A549 (cell line): ENCODE results near the gene ANO6. TPM values are rescaled to one million over a fixed set of nuclear protein-coding genes. Genes with fewer than 3 reads are reported as not detected.

ENCODE experiments used
- ATAC-seq, 2 experiments: fragments of 200-7000 bp in 1 of 2; fragments of >200 bp in 1 of 2; cut with Nextera tagmentation in 1 of 2; cut with Tn5 transposase in 1 of 2; 3 replicates each; pipeline versions ENCODE4 v1.8.0 to v1.9.1; 2018 to 2020; ENCODE audit warnings: mild to moderate bottlenecking in 1 of 2, moderate library complexity in 1 of 2
- CTCF ChIA-PET: fragments of 300-600 bp; sonication (Branson Sonifier 250); formaldehyde crosslinking; extraction: SDS; loops from one replicate; lab custom pipeline; 2021; ENCODE audit warnings: antibody characterized with exemption, inconsistent platforms; lab: Yijun Ruan, JAX
- POLR2A ChIA-PET: fragments of 350-600 bp; formaldehyde crosslinking; extraction: SDS; loops from one replicate; lab custom pipeline; 2021; ENCODE audit warnings: antibody characterized with exemption, inconsistent platforms; lab: Yijun Ruan, JAX
- DNase-seq, 2 experiments: peaks; one replicate each; pipeline versions ENCODE4 v3.0.0 to v3.0.0-alpha.2; 2011 to 2016; ENCODE audit warnings: low read depth in 1 of 2, low spot score in 1 of 2
- FAIRE-seq: peaks from 2 replicates; lab custom pipeline; 2011; peaks lifted over from hg19 to GRCh38; lab: Jason Lieb, UNC
- H3K27ac ChIP-seq, 2 experiments: fragments of >200 bp; sonication (Bioruptor Twin); formaldehyde crosslinking; 3 replicates each; pipeline ENCODE4 v1.5.1; 2016 to 2017
- H3K4me1 ChIP-seq: fragments of >200 bp; sonication (Bioruptor Twin); formaldehyde crosslinking; 3 replicates; pipeline ENCODE4 v1.6.1; 2016
- H3K4me2 ChIP-seq: fragments of >200 bp; sonication (Bioruptor Twin); formaldehyde crosslinking; 3 replicates; pipeline ENCODE4 v1.6.1; 2016
- H3K4me3 ChIP-seq: fragments of >200 bp; sonication (Bioruptor Twin); formaldehyde crosslinking; 3 replicates; pipeline ENCODE4 v1.5.1; 2016
- H3K9me3 ChIP-seq: fragments of >200 bp; sonication (Bioruptor Twin); formaldehyde crosslinking; 3 replicates; pipeline ENCODE4 v1.6.1; 2016
- BHLHE40 ChIP-seq: IDR thresholded peaks from 2 replicates; pipeline ENCODE4 v1.6.1; 2012; ENCODE audit warnings: low read depth, low read length, inconsistent platforms
- CBX2 ChIP-seq: fragments of 200-600 bp; sonication (generic); IDR thresholded peaks from 2 replicates; pipeline ENCODE4 v1.6.1; 2016; ENCODE audit warnings: low read depth, mild to moderate bottlenecking, borderline replicate concordance
- CBX8 ChIP-seq: fragments of 200-600 bp; sonication (generic); IDR thresholded peaks from 2 replicates; pipeline ENCODE4 v1.6.1; 2016
- CEBPB ChIP-seq, 2 experiments: fragments of >200 bp in 1 of 2; sonication (Bioruptor Twin) in 1 of 2; formaldehyde crosslinking in 1 of 2; IDR thresholded peaks; 2 replicates each; pipeline ENCODE4 v1.6.1; 2012 to 2016
- CHD2 ChIP-seq: fragments of 150-350 bp; IDR thresholded peaks from 2 replicates; pipeline ENCODE4 v1.6.1; 2014; ENCODE audit warnings: low read length; ENCODE audit not compliant: partially characterized antibody
- CHD4 ChIP-seq: fragments of 200-600 bp; sonication (generic); IDR thresholded peaks from 2 replicates; pipeline ENCODE4 v1.6.1; 2016; ENCODE audit warnings: antibody characterized with exemption, mild to moderate bottlenecking, borderline replicate concordance
- EP300 ChIP-seq, 2 experiments: fragments of >200 bp; sonication (Bioruptor Twin); formaldehyde crosslinking; IDR thresholded peaks; 2 replicates in 1 of 2; 3 replicates in 1 of 2; pipeline ENCODE4 v1.6.1; 2016 to 2017
- FOXS1 ChIP-seq: fragments of 250-450 bp; sonication (Bioruptor Pico); IDR thresholded peaks from 2 replicates; pipeline ENCODE4 v1.5.0; 2020; ENCODE audit warnings: mild to moderate bottlenecking, moderate library complexity
- HDAC2 ChIP-seq: fragments of 200-600 bp; sonication (generic); IDR thresholded peaks from 2 replicates; pipeline ENCODE4 v1.6.1; 2016
- HEYL ChIP-seq: fragments of 250-450 bp; sonication (Bioruptor Pico); IDR thresholded peaks from 2 replicates; pipeline ENCODE4 v1.8.0; 2021; ENCODE audit warnings: mild to moderate bottlenecking, moderate library complexity
- JUNB ChIP-seq: fragments of >200 bp; sonication (Bioruptor Twin); formaldehyde crosslinking; IDR thresholded peaks from 2 replicates; pipeline ENCODE4 v1.6.1; 2016
- KDM1A ChIP-seq: fragments of 200-600 bp; sonication (generic); IDR thresholded peaks from 2 replicates; pipeline ENCODE4 v1.6.1; 2016; ENCODE audit warnings: low read depth, mild to moderate bottlenecking
- MYC ChIP-seq: IDR thresholded peaks from 2 replicates; pipeline ENCODE4 v1.6.1; 2012; ENCODE audit warnings: mild to moderate bottlenecking, inconsistent platforms, low read length, improper control_type of control experiment, borderline replicate concordance
- SMC3 ChIP-seq: fragments of >200 bp; sonication (Bioruptor Twin); formaldehyde crosslinking; IDR thresholded peaks from 3 replicates; pipeline ENCODE4 v1.6.1; 2018; ENCODE audit warnings: inconsistent platforms
- SREBF2 ChIP-seq: fragments of 450-650 bp; IDR thresholded peaks from 2 replicates; pipeline ENCODE4 v1.6.1; 2014; ENCODE audit warnings: mild to moderate bottlenecking, moderate library complexity
- TP53 ChIP-seq: fragments of 250-450 bp; sonication (Bioruptor Pico); IDR thresholded peaks from 2 replicates; pipeline ENCODE4 v1.5.0; 2021; ENCODE audit warnings: mild to moderate bottlenecking, moderate library complexity
- ZNF302 ChIP-seq: fragments of 250-450 bp; sonication (Bioruptor Pico); IDR thresholded peaks from 2 replicates; pipeline ENCODE4 v1.9.0; 2021; ENCODE audit warnings: inconsistent platforms, mild to moderate bottlenecking, moderate library complexity
- ZSCAN20 ChIP-seq: fragments of 250-450 bp; sonication (Bioruptor Pico); IDR thresholded peaks from 2 replicates; pipeline ENCODE4 v1.8.0; 2022; ENCODE audit warnings: mild to moderate bottlenecking, moderate library complexity
- WGBS: methylation state at CpG from one replicate; pipeline ENCODE4 v1.1.6; 2017; ENCODE audit errors: missing lambda C conversion rate; 5-methylcytosine and 5-hydroxymethylcytosine counted together
- polyA plus RNA-seq, 4 experiments: library from polyadenylated mRNA; depleted of rRNA in 3 of 4; stranded (reverse); fragments of >200 nt; fragmentation: RNase III in 1 of 4; extraction: RNeasy Plus Mini Kit Qiagen cat#74134 plus additional on column Dnase treatment in 1 of 4; gene quantifications; 2 replicates in 3 of 4; 3 replicates in 1 of 4; pipeline ENCODE4 v1.2.3, GENCODE V29; 2011 to 2017
- TF ChIP-seq, protein P1 (sequence below): fragments of >200 bp; sonication (Bioruptor Twin); formaldehyde crosslinking; IDR thresholded peaks from 3 replicates; pipeline ENCODE4 v1.5.1; 2016
- TF ChIP-seq, protein P2 (sequence below): IDR thresholded peaks from 2 replicates; pipeline ENCODE4 v1.6.1; 2012
- TF ChIP-seq, protein P3 (sequence below): fragments of 450-650 bp; IDR thresholded peaks from 2 replicates; pipeline ENCODE4 v1.6.1; 2014; ENCODE audit warnings: antibody characterized with exemption
- TF ChIP-seq, protein P4 (sequence below): IDR thresholded peaks from 2 replicates; pipeline ENCODE4 v1.6.1; 2012; ENCODE audit warnings: low read depth, borderline replicate concordance

Gene ANO6
- polyA plus RNA-seq, 2 of the 4 experiments (the other 2 are of a cell fraction) = 41.7 to 80.0 TPM

DNA sequence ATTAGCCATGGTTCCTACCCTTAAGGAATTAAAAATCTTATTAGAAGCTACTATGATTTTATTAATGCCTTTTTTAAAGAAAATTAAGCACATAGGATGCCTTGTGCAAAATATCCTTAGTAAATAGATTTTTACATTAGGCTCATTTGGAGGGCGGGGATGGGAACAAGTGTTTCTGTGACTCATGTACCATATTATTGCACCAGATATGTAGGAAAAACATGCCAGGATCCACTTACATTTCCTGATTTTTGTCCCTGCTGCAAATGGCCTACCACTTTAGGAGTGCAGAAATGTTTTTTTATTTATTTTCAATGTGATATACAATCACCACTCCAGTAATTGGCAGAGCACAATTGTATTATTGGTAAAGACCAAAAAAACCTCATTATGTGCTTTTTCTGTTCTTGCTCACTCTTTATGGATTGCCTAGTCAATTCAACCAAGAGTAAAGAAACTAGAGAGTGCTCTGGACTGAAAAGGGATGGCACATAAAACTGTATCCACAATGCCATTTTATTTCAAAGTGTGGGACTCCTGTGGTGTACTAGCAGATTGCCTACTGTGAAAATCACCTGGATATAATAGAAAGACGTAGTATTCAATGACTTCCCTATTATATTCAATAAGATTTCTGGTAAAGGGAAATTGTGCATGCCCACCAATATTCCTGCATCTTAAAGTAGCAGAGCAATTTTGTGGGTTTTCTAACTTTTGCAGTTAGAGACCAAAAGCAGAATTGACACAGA lies 86.9 kb downstream of the ANO6 start:
- no peak for DNase-seq
- Histone ChIP-seq H3K9me3 (no peaks in the 10 kb centered on the region), H3K4me2 (no peak overlapping the region), H3K4me1 (peaks cover 14% of the 10 kb centered on the region; the same call in 2 of the 3 replicates), H3K27ac (no peak overlapping the region), H3K4me3 (no peak overlapping the region)
- WGBS = 83% methylated on average over 2 of the region's 2 CpGs
- no peak for FAIRE-seq
- ChIA-PET CTCF (interaction anchor here (1.0 kb wide), 1 partner anchor 85 kb away, joined by 3 read pairs; no protein-coding TSS in a partner anchor), POLR2A (no interaction called here)
- ATAC-seq = no peak
- TF ChIP-seq JUNB (no peak), HDAC2 (no peak), CHD2 (no peak), BHLHE40 (no peak), CEBPB (IDR thresholded peaks at IDR 0.05) (no peak), SMC3 (no peak), TP53 (CRISPR knock-in tag) (no peak)
- TF ChIP-seq, protein P1, sequence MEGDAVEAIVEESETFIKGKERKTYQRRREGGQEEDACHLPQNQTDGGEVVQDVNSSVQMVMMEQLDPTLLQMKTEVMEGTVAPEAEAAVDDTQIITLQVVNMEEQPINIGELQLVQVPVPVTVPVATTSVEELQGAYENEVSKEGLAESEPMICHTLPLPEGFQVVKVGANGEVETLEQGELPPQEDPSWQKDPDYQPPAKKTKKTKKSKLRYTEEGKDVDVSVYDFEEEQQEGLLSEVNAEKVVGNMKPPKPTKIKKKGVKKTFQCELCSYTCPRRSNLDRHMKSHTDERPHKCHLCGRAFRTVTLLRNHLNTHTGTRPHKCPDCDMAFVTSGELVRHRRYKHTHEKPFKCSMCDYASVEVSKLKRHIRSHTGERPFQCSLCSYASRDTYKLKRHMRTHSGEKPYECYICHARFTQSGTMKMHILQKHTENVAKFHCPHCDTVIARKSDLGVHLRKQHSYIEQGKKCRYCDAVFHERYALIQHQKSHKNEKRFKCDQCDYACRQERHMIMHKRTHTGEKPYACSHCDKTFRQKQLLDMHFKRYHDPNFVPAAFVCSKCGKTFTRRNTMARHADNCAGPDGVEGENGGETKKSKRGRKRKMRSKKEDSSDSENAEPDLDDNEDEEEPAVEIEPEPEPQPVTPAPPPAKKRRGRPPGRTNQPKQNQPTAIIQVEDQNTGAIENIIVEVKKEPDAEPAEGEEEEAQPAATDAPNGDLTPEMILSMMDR = no peak
- TF ChIP-seq, protein P2, sequence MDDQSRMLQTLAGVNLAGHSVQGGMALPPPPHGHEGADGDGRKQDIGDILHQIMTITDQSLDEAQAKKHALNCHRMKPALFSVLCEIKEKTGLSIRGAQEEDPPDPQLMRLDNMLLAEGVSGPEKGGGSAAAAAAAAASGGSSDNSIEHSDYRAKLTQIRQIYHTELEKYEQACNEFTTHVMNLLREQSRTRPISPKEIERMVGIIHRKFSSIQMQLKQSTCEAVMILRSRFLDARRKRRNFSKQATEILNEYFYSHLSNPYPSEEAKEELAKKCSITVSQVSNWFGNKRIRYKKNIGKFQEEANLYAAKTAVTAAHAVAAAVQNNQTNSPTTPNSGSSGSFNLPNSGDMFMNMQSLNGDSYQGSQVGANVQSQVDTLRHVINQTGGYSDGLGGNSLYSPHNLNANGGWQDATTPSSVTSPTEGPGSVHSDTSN = no peak

DNA sequence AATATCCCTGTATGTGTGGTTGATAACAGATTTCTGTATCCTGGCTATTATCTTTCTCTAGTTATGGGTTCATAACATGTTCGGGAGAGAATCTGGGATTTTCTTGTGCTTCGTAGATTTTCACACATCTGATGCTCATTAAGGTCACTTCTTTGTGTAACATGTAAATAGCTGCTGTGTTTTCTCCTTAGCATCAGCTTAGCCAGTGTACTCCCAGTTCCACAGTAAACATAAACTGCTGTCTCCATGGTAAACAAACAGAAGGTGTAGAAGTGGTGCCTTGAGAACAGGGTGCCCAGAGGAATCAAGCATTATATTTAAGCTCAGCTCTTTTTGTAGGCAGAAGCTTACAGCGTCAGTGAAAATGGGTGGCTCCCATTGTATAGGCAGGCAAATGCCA lies 88.0 kb downstream of the ANO6 start:
- Histone ChIP-seq H3K4me3 (no peak overlapping the region), H3K9me3 (no peaks in the 10 kb centered on the region), H3K27ac (no peak overlapping the region)
- ATAC-seq (no peak), DNase-seq (no peak)
- WGBS = 95% methylated on average over 3 of the region's 3 CpGs
- TF ChIP-seq, protein P3, sequence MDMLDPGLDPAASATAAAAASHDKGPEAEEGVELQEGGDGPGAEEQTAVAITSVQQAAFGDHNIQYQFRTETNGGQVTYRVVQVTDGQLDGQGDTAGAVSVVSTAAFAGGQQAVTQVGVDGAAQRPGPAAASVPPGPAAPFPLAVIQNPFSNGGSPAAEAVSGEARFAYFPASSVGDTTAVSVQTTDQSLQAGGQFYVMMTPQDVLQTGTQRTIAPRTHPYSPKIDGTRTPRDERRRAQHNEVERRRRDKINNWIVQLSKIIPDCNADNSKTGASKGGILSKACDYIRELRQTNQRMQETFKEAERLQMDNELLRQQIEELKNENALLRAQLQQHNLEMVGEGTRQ = no peak
- TF ChIP-seq EP300 (IDR thresholded peaks at IDR 0.05) (no peak), FOXS1 (no peak), MYC (no peak), SREBF2 (no peak), ZSCAN20 (CRISPR knock-in tag) (no peak), CBX8 (no peak), HEYL (no peak), CHD4 (no peak), CBX2 (no peak), KDM1A (no peak), ZNF302 (CRISPR knock-in tag) (no peak)
- TF ChIP-seq, protein P1 = no peak
- TF ChIP-seq, protein P4, sequence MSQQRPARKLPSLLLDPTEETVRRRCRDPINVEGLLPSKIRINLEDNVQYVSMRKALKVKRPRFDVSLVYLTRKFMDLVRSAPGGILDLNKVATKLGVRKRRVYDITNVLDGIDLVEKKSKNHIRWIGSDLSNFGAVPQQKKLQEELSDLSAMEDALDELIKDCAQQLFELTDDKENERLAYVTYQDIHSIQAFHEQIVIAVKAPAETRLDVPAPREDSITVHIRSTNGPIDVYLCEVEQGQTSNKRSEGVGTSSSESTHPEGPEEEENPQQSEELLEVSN = no peak
- TF ChIP-seq, all 56 proteins: peak for 0
- Histone ChIP-seq H3K4me2 (no peak overlapping the region), H3K4me1 (peaks cover 6% of the 10 kb centered on the region; the same call in 1 of the 3 replicates)
- CTCF ChIA-PET = interaction anchor here (1.0 kb wide), 1 partner anchor 84 kb away, joined by 3 read pairs; no protein-coding TSS in a partner anchor
- POLR2A ChIA-PET = no interaction called here
- no peak for FAIRE-seq
